GM18870 (cell line): ENCODE data around the gene HMHB1.
A peak's percentile ranks its signal among the peaks of the same experiment; 100 is the strongest.
"Not testable (repeated sequence)": the region's sequence is repeated elsewhere in the genome, so short reads cannot be mapped to it uniquely, and the experiment has no call there.

ENCODE experiments used
- ATAC-seq: cut with Tn5 transposase; IDR thresholded peaks from one replicate; pipeline ENCODE4 v1.9.1; 2021; ENCODE audit warnings: moderate library complexity; ENCODE audit not compliant: unreplicated experiment

The HMHB1 gene

GRCh38 chr5:143801252-143801939, 10.6 kb upstream of the HMHB1 start:
- ATAC-seq = no peak

GRCh38 chr5:143805861-143806260, 6.1 kb upstream of the HMHB1 start:
- ATAC-seq = no peak

DNA sequence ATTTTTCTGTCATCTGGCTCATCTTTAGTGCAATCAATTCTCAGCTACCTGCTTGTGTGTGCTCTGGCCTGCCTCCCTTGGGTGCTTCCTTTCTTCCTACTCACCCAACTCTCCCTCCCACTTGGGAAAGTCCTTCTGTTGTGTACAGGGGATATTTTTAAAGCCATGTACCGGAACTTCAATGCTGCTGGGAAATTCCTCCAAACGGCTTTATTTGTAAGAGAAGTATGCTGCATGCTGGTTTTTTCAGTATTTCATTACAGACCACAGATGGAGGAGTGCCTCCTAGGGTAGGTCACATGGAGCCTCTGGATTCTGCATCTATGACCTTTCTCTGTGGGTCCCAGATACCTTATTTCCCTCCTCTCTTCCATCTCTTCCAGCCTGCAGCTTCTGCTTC, 5.4 kb upstream of the HMHB1 start:
- ATAC-seq = peak; percentile 59

DNA sequence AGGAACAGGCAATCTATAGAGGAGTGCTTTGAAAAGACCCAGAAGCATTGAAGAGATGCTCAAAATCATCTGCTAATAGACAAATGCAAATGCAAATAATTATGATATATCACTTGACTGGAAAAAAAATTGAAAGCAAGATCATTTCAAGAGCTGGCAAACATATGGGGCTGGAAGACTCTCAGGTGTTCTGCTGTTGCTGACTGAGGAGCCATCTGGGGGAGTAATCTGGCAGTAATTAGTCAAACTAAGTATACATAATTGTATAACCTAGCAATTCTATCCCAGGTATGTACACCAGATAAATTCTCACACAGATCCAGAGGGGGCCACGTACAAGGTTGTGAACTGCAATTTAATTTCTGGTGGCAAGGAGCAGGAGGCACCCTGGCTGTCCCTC, 4.6 kb upstream of the HMHB1 start:
- no peak for ATAC-seq

DNA sequence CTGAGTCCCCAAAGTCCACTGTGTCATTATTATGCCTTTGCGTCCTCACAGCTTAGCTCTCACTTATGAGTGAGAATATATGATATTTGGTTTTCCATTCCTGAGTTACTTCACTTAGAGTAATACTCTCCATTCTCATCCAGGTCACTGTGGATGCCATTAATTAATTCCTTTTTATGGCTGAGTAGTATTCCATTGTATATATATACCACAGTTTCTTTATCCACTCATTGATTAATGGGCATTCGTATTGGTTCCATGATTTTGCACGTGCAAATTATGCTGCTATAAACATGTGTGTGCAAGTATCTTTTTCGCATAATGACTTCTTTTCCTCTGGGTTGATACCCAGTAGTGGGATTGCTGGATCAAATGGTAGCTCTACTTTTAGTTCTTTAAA, 4.4 kb downstream of the HMHB1 start:
- not testable (repeated sequence) for ATAC-seq

- ATAC-seq = no peak
Measured at GRCh38 chr5:143819716-143820115, 7.8 kb downstream of the HMHB1 start.

GRCh38 chr5:143820451-143820850, 8.5 kb downstream of the HMHB1 start:
- ATAC-seq = no peak

- peak; percentile 30 for ATAC-seq
Measured at GRCh38 chr5:143824851-143825720, 13.1 kb downstream of the HMHB1 start.

GRCh38 chr5:143826951-143827444, 15.0 kb downstream of the HMHB1 start:
- ATAC-seq = peak; percentile 93

DNA sequence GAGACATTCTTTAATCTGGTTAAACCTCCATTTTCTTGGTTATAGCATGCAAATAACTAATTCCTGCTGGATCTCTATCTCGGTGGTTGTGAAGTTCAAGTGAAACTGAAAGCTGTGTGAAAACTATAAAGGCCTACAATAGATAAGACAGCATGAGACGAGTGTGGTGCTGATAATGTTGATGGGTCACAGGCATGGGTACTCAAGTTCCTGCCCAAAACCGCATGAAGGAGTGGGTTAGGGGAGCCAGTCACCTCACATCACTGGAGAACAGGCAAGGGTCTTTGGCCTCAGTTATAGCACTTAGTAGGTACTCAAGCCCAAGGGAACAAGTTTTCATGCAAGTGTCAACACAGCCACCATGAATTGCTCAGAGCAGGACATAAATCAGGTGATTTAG, 16.7 kb downstream of the HMHB1 start:
- peak; percentile 28 for ATAC-seq

GRCh38 chr5:143833177-143833576, 21.2 kb downstream of the HMHB1 start:
- ATAC-seq = no peak

DNA sequence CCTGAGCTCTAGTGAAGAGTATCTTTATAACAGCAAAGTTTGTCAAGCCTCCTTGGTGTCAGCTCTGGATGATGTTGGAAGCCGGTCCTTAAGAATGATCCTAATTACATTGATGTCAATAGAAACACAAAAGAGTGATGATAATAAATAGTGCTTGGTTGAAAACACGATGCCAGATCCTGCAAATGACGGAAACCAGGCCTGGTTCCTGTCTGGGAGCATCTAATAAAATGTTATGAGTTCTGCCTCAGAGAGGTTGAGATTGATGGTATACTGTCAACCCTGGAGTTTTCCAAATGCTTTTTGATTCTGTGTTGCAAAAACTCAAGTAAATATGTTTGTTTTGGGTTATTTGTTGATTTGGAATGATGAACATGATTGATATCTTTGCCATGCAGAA, 23.3 kb downstream of the HMHB1 start:
- ATAC-seq = no peak

GRCh38 chr5:143836161-143836725, 24.3 kb downstream of the HMHB1 start:
- ATAC-seq = no peak

- no peak for ATAC-seq
Measured at GRCh38 chr5:143837306-143837848, 25.4 kb downstream of the HMHB1 start.

- ATAC-seq = no peak
Measured at GRCh38 chr5:143841446-143841845, 29.5 kb downstream of the HMHB1 start.

GRCh38 chr5:143842920-143843319, 31.0 kb downstream of the HMHB1 start:
- ATAC-seq = no peak

DNA sequence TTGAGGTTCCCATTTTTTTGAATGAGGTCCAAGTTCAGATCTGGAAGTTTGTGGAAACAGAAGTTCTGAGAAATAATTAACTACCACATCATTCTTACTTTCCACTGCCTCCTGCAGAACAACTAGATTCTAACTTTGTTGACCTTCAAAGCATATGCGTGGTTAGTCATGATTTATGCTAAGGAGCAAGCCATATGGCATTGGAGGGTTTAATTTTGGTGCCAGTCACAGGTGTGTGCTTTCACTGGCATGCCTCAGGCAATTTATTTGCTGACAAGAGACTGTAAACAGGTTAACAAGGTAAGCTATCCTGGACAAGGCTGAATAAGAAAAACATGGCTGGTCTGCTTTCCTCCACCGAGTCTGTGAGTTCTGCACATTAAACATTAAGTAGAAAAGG, 31.5 kb downstream of the HMHB1 start:
- ATAC-seq = no peak

GRCh38 chr5:143850050-143850683, 38.2 kb downstream of the HMHB1 start:
- ATAC-seq = peak; percentile 78

DNA sequence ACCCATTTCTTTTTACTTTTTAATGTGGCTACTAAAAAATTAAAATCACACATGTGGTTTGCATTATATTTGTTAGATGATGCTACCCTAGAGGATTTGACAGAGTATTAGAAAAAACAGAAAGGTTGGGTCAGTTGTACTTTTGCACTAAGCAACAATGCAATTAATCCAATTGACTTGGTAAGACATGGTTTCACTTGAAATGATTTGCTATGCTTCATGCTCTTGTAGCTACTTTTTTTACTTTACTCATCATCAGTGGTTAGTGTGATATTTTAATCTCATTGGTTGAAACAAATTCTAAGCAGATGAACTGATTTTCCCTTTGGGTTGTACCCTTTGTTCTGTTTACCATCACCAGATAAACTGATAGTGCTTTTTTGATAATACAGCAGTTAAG, 39.4 kb downstream of the HMHB1 start:
- no peak for ATAC-seq

DNA sequence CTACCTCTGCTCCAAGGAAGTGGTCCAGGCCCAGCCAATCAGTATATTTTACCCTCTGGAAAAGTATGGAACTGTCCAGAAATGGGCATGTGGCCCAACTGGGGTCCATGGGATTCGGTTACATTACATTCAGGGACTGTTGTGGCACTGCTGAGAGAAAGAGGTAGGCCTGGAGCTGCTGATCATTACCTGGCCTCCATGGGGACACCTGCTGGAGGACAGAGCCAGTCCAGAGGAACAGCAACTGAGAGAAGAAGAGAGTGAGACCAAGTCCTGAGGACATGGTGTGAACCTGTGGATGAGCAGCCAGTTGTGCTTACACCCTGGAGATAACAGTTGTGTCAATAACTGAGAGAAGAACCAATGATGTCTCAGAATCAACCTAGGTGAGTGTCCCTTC, 48.2 kb downstream of the HMHB1 start:
- ATAC-seq = no peak

- no peak for ATAC-seq
Measured at GRCh38 chr5:143862271-143862670, 50.3 kb downstream of the HMHB1 start.
